GM12878 (cell line): ENCODE measurements around the gene RPS6KA2. TPM values are rescaled to one million over a fixed set of nuclear protein-coding genes. Genes with fewer than 3 reads are reported as not detected.
A peak's percentile ranks its signal among the peaks of the same experiment; 100 is the strongest.

Experiments used
- ATAC-seq: fragments of 200-7000 bp; cut with Tn5 transposase; 3 replicates; pipeline ENCODE4 v1.9.1; 2020; ENCODE audit warnings: mild to moderate bottlenecking, moderate library complexity
- BruUV-seq: library from RNA; stranded (reverse); fragments of 400-500 nt; replicated peaks from 2 replicates; lab custom pipeline; 2021; lab: Mats Ljungman, UMichigan
- CTCF ChIA-PET: fragments of 300-600 bp; sonication (Branson Sonifier 250); formaldehyde crosslinking; extraction: SDS; loops from one replicate; lab custom pipeline; 2021; ENCODE audit warnings: inconsistent platforms; lab: Yijun Ruan, JAX
- POLR2A ChIA-PET: fragments of 350-600 bp; formaldehyde crosslinking; extraction: SDS; loops from one replicate; lab custom pipeline; 2021; ENCODE audit warnings: inconsistent platforms; lab: Charles Lee
- RAD21 ChIA-PET: fragments of 300-600 bp; sonication (Branson Sonifier 250); formaldehyde crosslinking; loops from one replicate; lab custom pipeline; 2023; ENCODE audit warnings: antibody characterized with exemption; ENCODE audit not compliant: unreplicated experiment; lab: Charles Lee
- SMC1A ChIA-PET: fragments of 300-600 bp; sonication (Branson Sonifier 250); formaldehyde crosslinking; loops from one replicate; lab custom pipeline; 2023; ENCODE audit not compliant: unreplicated experiment, uncharacterized antibody; lab: Charles Lee
- DNase-seq: peaks from one replicate; pipeline ENCODE4 v3.0.0-alpha.2; 2011; ENCODE audit warnings: low read depth, low spot score
- FAIRE-seq: peaks from 3 replicates; lab custom pipeline; 2011; peaks lifted over from hg19 to GRCh38; lab: Jason Lieb, UNC
- H2AFZ ChIP-seq: 2 replicates; pipeline ENCODE4 v1.6.0; 2011; ENCODE audit warnings: low read depth, low read length, control low read depth; ENCODE audit not compliant: control insufficient read depth
- H3K27ac ChIP-seq: 2 replicates; pipeline ENCODE4 v1.5.1; 2011; ENCODE audit warnings: control low read depth; ENCODE audit not compliant: control insufficient read depth, insufficient read depth
- H3K27me3 ChIP-seq, 2 experiments: replicated peaks in 1 of 2; 2 replicates each; pipeline versions ENCODE4 v1.6.0 to v1.6.1; 2011; ENCODE audit warnings: low read length in 1 of 2; ENCODE audit not compliant: control insufficient read depth in 2 of 2, insufficient read depth in 2 of 2
- H3K36me3 ChIP-seq, 2 experiments: 2 replicates each; pipeline ENCODE4 v1.5.1; 2011; ENCODE audit warnings: low read length in 1 of 2; ENCODE audit not compliant: control insufficient read depth in 2 of 2, insufficient read depth in 2 of 2
- H3K4me1 ChIP-seq: 2 replicates; pipeline ENCODE4 v1.6.1; 2011; ENCODE audit warnings: mild to moderate bottlenecking, low read length, moderate library complexity, mixed read lengths; ENCODE audit not compliant: control insufficient read depth, insufficient read depth
- H3K4me2 ChIP-seq: 2 replicates; pipeline ENCODE4 v1.6.0; 2011; ENCODE audit warnings: control low read depth; ENCODE audit not compliant: control insufficient read depth, insufficient read depth
- H3K4me3 ChIP-seq: fragments of 200-600 bp; sonication (generic); 2 replicates; pipeline ENCODE4 v1.5.1; 2016
- H3K79me2 ChIP-seq: 2 replicates; pipeline ENCODE4 v1.6.0; 2011; ENCODE audit warnings: low read length; ENCODE audit not compliant: control insufficient read depth, insufficient read depth
- H3K9ac ChIP-seq: 2 replicates; pipeline ENCODE4 v1.8.0; 2011; ENCODE audit warnings: low read length, control low read depth, mixed read lengths; ENCODE audit not compliant: control insufficient read depth, insufficient read depth
- H3K9me3 ChIP-seq: replicated peaks from 3 replicates; pipeline ENCODE4 v1.5.1; 2011; ENCODE audit warnings: mild to moderate bottlenecking, low read length; ENCODE audit not compliant: control insufficient read depth, insufficient read depth
- H4K20me1 ChIP-seq: 2 replicates; pipeline ENCODE4 v1.6.0; 2011; ENCODE audit not compliant: control insufficient read depth, insufficient read depth
- BCL11A ChIP-seq: IDR thresholded peaks from 2 replicates; pipeline ENCODE4 v1.6.1; 2011; ENCODE audit warnings: low read depth, low read length
- DPF2 ChIP-seq: fragments of 450-650 bp; IDR thresholded peaks from 2 replicates; pipeline ENCODE4 v1.6.1; 2017; ENCODE audit warnings: mild to moderate bottlenecking
- GABPA ChIP-seq: IDR thresholded peaks from 2 replicates; pipeline ENCODE4 v1.6.1; 2014; ENCODE audit warnings: antibody characterized with exemption, low read depth, mild to moderate bottlenecking, inconsistent platforms
- GATAD2B ChIP-seq: fragments of 450-650 bp; conservative IDR thresholded peaks from 2 replicates; pipeline ENCODE4 v1.6.1; 2017; ENCODE audit warnings: low read depth, mild to moderate bottlenecking, moderate library complexity
- KAT2A ChIP-seq: conservative IDR thresholded peaks from 2 replicates; pipeline ENCODE4 v1.6.1; 2011; ENCODE audit warnings: low read depth, low read length; ENCODE audit not compliant: control insufficient read depth
- SPI1 ChIP-seq: IDR thresholded peaks from 2 replicates; pipeline ENCODE4 v1.6.1; 2011; ENCODE audit warnings: low read depth, mild to moderate bottlenecking, low read length, moderate library complexity, borderline replicate concordance; ENCODE audit not compliant: insufficient read depth
- ZNF274 ChIP-seq: IDR thresholded peaks from one replicate; pipeline ENCODE4 v1.8.0; 2011; ENCODE audit not compliant: insufficient read length, insufficient read depth
- WGBS: methylation state at CpG from one replicate; pipeline ENCODE4 v1.1.6; 2016; ENCODE audit warnings: low lambda C conversion rate; ENCODE audit not compliant: insufficient replicate concordance, insufficient coverage; ENCODE audit errors: missing lambda C conversion rate; 5-methylcytosine and 5-hydroxymethylcytosine counted together
- in situ Hi-C: fragments of 300-500 bp; cut with MboI; formaldehyde crosslinking; loops from 9 replicates; pipeline ENCODE4 v1.14.3; 2018; ENCODE audit warnings: mixed read lengths
- intact Hi-C: fragments of 100-400 bp; cut with micrococcal nuclease; formaldehyde crosslinking; loops from one replicate; pipeline ENCODE4 v1.14.2; 2022; ENCODE audit not compliant: unreplicated experiment
- polyA plus RNA-seq, 11 experiments: library from polyadenylated mRNA; depleted of rRNA in 4 of 11; unstranded in 6 of 11; stranded (reverse) in 5 of 11; fragments of >200 nt; fragmentation: Nextera tagmentation in 4 of 11; fragmentation: Illumina TruSeq in 1 of 11; extraction: Ambion mirVana in 4 of 11; extraction: Trizol in 1 of 11; gene quantifications; 1 replicate in 1 of 11; 2 replicates in 10 of 11; pipeline versions ENCODE4 v1.2.1 to v1.2.3, GENCODE V29; 2011 to 2016; ENCODE audit warnings: inconsistent platforms in 2 of 11, missing spikeins in 2 of 11, low read depth in 1 of 11
- total RNA-seq, 4 experiments: library from RNA; depleted of rRNA in 3 of 4; stranded (reverse); fragments of >200 nt in 3 of 4; fragmentation: Illumina TruSeq in 1 of 4; extraction: Trizol in 1 of 4; gene quantifications; 2 replicates each; pipeline versions ENCODE4 v1.2.1 to v1.2.3, GENCODE V29; 2013 to 2021
- TF ChIP-seq, protein P1 (sequence below): fragments of 450-650 bp; formaldehyde crosslinking; IDR thresholded peaks from 2 replicates; pipeline ENCODE4 v1.4.0; 2022; ENCODE audit warnings: mild to moderate bottlenecking, moderate library complexity
- TF ChIP-seq, protein P2 (sequence below): fragments of 450-650 bp; IDR thresholded peaks from 2 replicates; pipeline ENCODE4 v1.6.1; 2016; ENCODE audit warnings: mild to moderate bottlenecking, moderate library complexity, borderline replicate concordance

RPS6KA2 gene
- total and polyA plus RNA-seq, 10 of the 15 experiments (the other 5 are each of a cell fraction or from before 2014, with no cell fraction given) = 0.02 to 1.0 (median 0.22) TPM; not detected in 1

DNA sequence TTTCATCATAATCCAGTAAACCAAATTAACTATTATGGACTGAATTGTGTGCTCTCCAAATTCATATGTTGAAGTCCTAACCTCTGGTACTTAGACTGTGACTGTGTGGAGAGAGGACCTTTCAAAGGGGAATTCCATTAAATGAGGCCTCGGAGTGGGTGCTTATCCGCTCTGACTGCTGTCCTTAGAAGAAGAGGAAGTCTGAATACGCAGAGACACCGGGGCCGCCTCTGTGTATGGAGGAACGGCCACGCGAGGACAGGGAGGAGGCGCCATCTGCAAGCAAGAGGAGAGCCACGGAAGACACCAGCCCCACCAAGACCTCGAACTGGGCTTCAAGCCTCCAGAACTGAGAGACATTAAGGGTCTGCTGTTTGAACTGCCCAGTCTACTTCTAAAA lies 35.6 kb upstream of the RPS6KA2 start:
- Histone ChIP-seq H3K27ac (no peak overlapping the region), H3K27me3 (no peaks in the 10 kb centered on the region; a peak in 1 of 4 replicates), H3K4me2 (no peak overlapping the region), H3K36me3 (no peaks in the 10 kb centered on the region), H3K79me2 (no peaks in the 10 kb centered on the region), H3K4me3 (no peak overlapping the region)
- DNase-seq = no peak
- ChIA-PET POLR2A (no interaction called here), RAD21 (no interaction called here), CTCF (no interaction called here)
- 60% methylated on average over 11 of the region's 11 CpGs for WGBS
- BruUV-seq = no TSS peak
- in situ Hi-C loops = no loop called here
- intact Hi-C loops = no loop called here
- TF ChIP-seq DPF2 (no peak), SPI1 (peak; percentile 36; the same call in 1 of the 2 replicates)
- TF ChIP-seq, all 136 proteins: peak for 1
- H2AFZ ChIP-seq = no peak overlapping the region
- H3K9me3 ChIP-seq = no peaks in the 10 kb centered on the region
- no peak for FAIRE-seq
- ATAC-seq = no peak
- H3K9ac ChIP-seq = no peak overlapping the region
- no peaks in the 10 kb centered on the region for H4K20me1 ChIP-seq
- H3K4me1 ChIP-seq = no peaks in the 10 kb centered on the region
- SMC1A ChIA-PET = no interaction called here

DNA sequence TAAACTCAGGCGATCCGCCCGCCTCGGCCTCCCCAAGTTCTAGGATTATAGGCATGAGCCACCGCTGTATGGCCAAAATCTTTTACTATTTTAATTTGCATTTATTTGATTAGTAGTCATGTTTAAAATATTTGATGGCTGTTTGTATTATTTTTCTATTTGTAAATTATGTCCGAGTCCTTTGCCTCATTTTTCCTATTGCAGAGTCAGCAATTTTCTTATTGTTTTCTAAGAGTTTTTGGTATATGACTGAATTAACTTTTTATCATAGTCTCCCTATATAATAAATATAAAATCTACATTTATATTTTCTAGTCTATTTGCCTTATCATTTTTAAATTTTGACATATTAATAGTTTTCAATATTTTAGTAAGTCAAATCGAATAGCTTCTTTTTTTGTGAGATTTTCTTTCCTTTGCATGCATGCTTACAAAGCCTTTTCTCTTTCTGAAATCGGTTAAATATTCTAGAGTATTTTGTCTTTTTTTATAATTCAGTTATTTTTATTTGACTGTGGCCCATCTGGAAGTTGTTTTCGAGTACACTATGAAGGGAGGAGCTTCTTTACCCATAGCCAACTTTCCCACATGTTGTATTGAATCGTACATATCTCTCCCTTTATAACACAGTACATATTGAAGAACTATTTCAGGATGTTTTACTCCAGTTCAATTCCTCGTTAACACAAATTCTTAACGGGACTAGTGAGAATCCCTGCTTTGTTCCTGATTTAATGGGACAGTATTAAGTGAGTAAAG lies 34.5 kb upstream of the RPS6KA2 start:
- RAD21 ChIA-PET = no interaction called here
- SMC1A ChIA-PET = no interaction called here
- no peaks in the 10 kb centered on the region for H3K4me1 ChIP-seq
- ATAC-seq = no peak
- in situ Hi-C loops = no loop called here
- no peak for DNase-seq
- BruUV-seq = no TSS peak
- peaks cover 2 to 6% of the 10 kb centered on the region in 2 experiments; a peak in 3 of 4 replicates for H3K27me3 ChIP-seq
- H3K4me2 ChIP-seq = no peak overlapping the region
- H3K9me3 ChIP-seq = no peaks in the 10 kb centered on the region
- no peak overlapping the region for H3K4me3 ChIP-seq
- no peaks in the 10 kb centered on the region for H3K36me3 ChIP-seq
- WGBS = 46% methylated on average over 12 of the region's 12 CpGs
- no peaks in the 10 kb centered on the region for H3K79me2 ChIP-seq
- no peak overlapping the region for H3K27ac ChIP-seq
- POLR2A ChIA-PET = no interaction called here
- H4K20me1 ChIP-seq = no peaks in the 10 kb centered on the region
- H2AFZ ChIP-seq = no peak overlapping the region
- FAIRE-seq = no peak
- CTCF ChIA-PET = no interaction called here
- no peak overlapping the region for H3K9ac ChIP-seq
- intact Hi-C loops = no loop called here
- TF ChIP-seq KAT2A (no peak), GATAD2B (no peak), ZNF274 (no peak), BCL11A (no peak), GABPA (no peak)
- TF ChIP-seq, protein P1, sequence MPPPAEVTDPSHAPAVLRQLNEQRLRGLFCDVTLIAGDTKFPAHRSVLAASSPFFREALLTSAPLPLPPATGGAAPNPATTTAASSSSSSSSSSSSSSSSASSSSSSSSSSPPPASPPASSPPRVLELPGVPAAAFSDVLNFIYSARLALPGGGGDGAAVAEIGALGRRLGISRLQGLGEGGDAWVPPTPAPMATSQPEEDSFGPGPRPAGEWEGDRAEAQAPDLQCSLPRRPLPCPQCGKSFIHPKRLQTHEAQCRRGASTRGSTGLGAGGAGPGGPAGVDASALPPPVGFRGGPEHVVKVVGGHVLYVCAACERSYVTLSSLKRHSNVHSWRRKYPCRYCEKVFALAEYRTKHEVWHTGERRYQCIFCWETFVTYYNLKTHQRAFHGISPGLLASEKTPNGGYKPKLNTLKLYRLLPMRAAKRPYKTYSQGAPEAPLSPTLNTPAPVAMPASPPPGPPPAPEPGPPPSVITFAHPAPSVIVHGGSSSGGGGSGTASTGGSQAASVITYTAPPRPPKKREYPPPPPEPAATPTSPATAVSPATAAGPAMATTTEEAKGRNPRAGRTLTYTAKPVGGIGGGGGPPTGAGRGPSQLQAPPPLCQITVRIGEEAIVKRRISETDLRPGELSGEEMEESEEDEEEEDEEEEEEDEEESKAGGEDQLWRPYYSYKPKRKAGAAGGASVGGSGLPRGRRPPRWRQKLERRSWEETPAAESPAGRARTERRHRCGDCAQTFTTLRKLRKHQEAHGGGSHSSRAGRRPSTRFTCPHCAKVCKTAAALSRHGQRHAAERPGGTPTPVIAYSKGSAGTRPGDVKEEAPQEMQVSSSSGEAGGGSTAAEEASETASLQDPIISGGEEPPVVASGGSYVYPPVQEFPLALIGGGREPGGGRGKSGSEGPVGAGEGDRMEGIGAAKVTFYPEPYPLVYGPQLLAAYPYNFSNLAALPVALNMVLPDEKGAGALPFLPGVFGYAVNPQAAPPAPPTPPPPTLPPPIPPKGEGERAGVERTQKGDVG (CRISPR knock-in tag) = no peak
- TF ChIP-seq, protein P2, sequence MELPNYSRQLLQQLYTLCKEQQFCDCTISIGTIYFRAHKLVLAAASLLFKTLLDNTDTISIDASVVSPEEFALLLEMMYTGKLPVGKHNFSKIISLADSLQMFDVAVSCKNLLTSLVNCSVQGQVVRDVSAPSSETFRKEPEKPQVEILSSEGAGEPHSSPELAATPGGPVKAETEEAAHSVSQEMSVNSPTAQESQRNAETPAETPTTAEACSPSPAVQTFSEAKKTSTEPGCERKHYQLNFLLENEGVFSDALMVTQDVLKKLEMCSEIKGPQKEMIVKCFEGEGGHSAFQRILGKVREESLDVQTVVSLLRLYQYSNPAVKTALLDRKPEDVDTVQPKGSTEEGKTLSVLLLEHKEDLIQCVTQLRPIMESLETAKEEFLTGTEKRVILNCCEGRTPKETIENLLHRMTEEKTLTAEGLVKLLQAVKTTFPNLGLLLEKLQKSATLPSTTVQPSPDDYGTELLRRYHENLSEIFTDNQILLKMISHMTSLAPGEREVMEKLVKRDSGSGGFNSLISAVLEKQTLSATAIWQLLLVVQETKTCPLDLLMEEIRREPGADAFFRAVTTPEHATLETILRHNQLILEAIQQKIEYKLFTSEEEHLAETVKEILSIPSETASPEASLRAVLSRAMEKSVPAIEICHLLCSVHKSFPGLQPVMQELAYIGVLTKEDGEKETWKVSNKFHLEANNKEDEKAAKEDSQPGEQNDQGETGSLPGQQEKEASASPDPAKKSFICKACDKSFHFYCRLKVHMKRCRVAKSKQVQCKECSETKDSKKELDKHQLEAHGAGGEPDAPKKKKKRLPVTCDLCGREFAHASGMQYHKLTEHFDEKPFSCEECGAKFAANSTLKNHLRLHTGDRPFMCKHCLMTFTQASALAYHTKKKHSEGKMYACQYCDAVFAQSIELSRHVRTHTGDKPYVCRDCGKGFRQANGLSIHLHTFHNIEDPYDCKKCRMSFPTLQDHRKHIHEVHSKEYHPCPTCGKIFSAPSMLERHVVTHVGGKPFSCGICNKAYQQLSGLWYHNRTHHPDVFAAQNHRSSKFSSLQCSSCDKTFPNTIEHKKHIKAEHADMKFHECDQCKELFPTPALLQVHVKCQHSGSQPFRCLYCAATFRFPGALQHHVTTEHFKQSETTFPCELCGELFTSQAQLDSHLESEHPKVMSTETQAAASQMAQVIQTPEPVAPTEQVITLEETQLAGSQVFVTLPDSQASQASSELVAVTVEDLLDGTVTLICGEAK = no peak
